GM21360 (cell line): ENCODE measurements around the gene LHFPL2.
"Not testable (repeated sequence)": the region's sequence is repeated elsewhere in the genome, so short reads cannot be mapped to it uniquely, and the experiment has no call there.

ENCODE experiments used
- ATAC-seq: cut with Tn5 transposase; IDR thresholded peaks from one replicate; pipeline ENCODE4 v1.9.1; 2021; ENCODE audit warnings: mild to moderate bottlenecking, moderate library complexity; ENCODE audit not compliant: unreplicated experiment

LHFPL2 gene

DNA sequence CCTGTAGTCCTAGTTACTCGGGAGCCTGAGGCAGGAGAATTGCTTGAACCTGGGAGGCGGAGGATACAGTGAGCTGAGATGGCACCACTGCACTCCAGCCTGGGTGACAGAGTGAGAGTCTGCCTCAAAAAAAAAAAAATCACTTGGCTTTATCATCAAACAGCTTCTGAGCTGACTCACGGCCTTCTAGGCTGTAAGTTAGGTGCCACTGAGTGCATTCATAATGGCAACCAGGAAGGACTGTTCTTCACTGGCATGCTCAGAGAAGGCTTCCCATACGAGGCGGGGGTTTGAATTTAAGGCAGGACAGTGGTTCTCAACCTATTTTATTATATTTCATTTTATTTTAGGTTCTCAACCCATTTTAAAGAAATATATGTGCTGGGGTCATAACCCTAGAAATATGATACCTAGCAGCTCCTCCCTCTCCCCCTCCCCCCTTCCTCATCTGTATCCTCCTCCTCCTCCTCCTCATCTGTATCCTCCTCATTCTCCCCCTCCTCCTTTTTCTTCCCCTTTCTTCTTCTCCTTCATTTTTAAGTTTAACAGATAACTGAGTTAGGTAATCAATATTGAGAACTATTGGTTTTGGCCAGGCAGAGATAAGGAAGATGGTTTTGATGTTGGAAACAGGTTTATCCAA lies 19.0 kb upstream of the LHFPL2 start:
- no peak for ATAC-seq

DNA sequence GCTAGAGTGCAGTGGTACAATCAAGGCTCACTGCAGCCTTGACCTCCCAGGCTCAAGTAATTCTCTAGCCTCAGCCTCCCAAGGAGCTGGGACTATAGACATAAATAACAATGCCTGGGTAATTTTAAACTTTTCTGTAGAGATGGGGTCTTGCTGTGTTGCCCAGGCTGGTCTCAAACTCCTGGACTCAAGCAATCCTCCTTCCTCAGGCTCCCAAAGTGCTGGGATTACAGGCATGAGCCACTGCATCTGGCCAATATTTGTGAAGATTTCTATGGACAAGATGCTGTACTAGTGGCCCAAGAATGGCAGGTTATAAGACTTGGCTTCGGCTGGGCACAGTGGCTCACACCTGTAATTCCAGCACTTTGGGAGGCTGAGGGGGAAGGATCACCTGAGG lies 18.4 kb upstream of the LHFPL2 start:
- not testable (repeated sequence) for ATAC-seq

- ATAC-seq: no peak
Measured at GRCh38 chr5:78666041-78666444, 17.5 kb upstream of the LHFPL2 start.

DNA sequence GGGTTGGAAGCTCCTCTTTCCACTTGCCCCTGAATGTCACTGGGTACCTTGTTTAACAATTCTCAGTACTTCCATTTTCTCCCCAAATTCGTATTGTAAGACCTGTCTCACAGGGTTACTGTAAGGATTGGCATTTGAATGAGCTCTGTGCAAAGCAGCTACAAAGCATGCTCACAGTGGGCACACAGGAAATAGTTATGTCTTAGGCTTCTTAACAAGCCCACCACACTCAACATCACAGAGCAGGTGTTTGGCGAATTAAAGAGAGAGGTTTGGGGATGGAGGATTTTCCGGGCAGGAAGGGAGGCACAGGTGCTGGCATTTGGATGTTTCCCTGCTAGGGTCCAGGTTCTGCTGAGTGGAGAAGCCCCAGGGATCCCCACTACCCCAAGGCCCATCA lies 17.0 kb upstream of the LHFPL2 start:
- no peak for ATAC-seq

DNA sequence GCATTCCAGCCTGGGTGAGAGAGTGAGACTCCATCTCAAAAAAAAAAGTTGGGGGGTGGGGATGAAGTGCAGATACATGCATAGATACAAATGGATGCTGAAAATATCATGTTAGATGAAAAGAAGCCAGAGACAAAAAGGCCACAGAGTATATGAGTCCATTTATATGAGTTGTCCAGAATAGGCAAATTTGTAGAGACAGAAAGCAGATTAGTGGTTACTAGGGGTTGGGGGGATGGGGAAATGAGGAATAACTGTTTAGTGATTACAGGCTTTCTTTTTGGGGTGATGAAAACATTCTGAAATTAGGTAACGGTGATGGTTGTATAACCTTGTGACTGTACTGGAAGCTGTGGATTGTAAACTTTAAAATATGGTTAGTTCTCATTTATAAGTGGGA lies 13.8 kb upstream of the LHFPL2 start:
- ATAC-seq: no peak

DNA sequence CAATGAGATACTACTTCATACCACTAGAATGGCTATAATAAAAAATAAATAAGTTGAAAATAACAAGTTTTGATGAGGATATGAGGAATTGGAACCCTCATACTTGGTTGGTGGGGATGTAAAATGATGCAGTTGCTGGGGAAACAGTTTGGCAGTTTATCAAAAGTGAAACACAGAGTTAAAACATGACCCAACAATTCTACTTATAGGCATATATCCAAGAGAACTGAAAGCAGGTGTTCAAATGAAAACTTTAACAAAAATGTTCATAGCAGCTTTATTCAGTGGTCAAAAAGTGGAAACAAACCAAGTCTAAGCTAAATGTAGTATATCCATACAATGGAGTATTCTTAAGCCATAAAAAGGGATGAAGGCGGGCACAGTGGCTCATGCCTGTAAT lies 13.1 kb upstream of the LHFPL2 start:
- ATAC-seq: peak; percentile 69

- ATAC-seq: no peak
Measured at GRCh38 chr5:78661044-78661443, 12.5 kb upstream of the LHFPL2 start.

- no peak for ATAC-seq
Measured at GRCh38 chr5:78660401-78660800, 11.8 kb upstream of the LHFPL2 start.

DNA sequence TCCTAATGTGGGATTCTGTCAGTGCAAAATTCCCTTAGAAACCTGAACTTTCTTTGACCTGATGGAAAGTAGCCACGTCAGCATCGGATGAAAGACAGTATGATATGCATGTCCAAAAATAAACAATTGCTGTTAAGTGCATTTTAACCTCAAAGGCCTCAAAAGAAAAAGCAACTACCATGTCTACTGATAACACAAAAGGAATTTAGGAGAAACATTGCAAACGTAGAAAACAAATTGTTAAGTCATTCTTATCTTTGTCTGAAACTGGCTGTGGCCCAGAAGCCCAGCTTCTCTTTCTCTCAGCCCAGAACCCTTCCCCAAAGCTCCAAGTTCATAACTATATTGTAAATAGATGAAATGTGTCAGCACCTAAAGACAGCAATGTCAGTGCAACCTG lies 11.1 kb upstream of the LHFPL2 start:
- no peak for ATAC-seq

- no peak for ATAC-seq
Measured at GRCh38 chr5:78659114-78659513, 10.5 kb upstream of the LHFPL2 start.

- ATAC-seq: no peak
Measured at GRCh38 chr5:78657201-78657600, 8.6 kb upstream of the LHFPL2 start.

DNA sequence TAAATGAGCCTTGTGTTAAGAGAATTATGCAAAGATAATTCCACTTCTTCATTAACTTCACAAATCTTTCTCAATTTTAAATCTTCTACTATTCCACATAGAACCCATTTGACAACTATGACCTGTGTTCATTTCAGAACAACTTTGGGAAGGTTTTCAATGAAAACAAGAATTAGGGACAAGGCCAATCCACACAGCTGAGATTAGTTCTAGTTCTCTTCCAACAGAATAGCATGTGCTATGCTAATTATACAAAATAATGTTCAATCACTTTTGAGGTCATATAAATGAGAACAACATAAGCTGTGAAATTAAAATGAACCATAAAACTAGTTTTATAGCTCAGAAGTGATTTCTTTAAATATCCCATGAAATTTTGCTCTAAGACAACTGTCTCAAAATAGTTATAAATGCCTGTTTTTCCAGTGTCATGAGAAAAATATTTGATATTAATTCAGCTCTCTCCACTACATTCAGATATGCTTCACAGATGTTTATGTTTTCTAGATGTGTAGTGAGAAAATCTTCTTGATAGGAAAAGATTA lies 7.2 kb upstream of the LHFPL2 start:
- no peak for ATAC-seq

- no peak for ATAC-seq
Measured at GRCh38 chr5:78654386-78654785, 5.8 kb upstream of the LHFPL2 start.

- ATAC-seq: no peak
Measured at GRCh38 chr5:78653681-78654366, 5.3 kb upstream of the LHFPL2 start.

GRCh38 chr5:78653031-78653430 lies 4.5 kb upstream of the LHFPL2 start:
- no peak for ATAC-seq

GRCh38 chr5:78651468-78651867 lies 2.9 kb upstream of the LHFPL2 start:
- ATAC-seq: no peak

GRCh38 chr5:78650531-78650930 lies 2.0 kb upstream of the LHFPL2 start:
- ATAC-seq: no peak

DNA sequence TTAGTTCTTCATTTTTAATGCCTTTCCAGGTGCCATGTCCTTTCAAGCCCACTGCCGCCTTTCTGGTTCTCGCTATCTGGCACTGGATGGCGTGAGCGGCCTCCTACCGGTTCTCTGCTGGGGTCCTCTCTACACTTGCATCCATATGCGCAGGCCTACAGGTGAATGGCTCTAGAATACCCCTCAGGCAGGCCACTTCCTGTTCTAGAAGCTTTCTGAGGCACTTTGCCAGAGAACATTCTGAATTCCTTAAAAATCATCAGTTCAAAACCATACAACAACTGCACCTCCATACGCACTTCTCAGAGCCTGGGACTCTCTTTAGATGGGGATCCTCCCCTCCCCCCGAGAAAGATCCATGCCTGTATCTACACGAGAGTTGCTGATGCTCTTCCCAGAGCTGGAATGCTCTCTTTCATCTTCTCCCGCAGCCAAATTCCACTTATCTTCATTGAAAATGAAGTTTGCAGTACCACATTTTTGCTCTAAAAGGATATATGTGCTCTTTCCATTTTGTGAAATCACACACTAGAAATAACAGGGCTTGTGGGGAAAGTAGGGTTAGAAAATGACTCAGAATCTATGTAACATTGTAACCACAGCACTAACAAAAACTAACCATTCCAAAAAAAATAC lies 1.4 kb upstream of the LHFPL2 start:
- ATAC-seq: no peak

GRCh38 chr5:78649211-78649695 lies 681 bp upstream of the LHFPL2 start:
- no peak for ATAC-seq

DNA sequence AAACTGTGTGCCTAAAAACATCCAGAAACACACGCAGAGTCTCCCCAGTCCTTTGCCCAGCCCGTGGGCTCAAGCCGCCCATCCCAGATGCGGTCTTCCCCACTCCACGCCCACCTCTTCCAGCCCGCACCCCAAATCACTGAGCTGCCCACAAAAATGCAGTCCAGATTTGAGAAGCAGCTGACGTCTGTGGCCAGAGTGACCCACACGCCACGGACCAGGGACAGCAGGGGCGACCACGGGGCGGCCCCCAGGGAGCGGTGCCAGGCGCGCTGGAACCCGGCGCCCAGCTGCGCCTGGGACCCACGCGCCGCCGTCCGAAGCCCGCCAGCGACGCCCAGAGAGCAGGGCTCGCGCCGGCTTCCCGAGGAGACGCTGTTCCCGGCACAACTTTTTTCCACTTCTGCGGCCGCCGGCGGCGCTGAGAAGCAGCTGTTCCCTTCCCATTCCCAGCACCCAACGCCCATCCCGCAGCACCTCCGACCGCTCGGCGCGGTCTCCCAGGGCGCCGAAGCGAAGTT lies 674 bp downstream of the LHFPL2 start:
- ATAC-seq: peak; percentile 25

GRCh38 chr5:78647351-78647818 lies 1.2 kb downstream of the LHFPL2 start:
- ATAC-seq: no peak
